WTC11 (cell line): ENCODE data around the gene MCCC2. TPM values are rescaled to one million over a fixed set of nuclear protein-coding genes. Genes with fewer than 3 reads are reported as not detected.
A peak's percentile ranks its signal among the peaks of the same experiment; 100 is the strongest.

Source experiments
- ATAC-seq: fragments of 200-7000 bp; cut with Tn5 transposase; 2 replicates; pipeline ENCODE4 v1.10.0; 2021; ENCODE audit warnings: mild to moderate bottlenecking, moderate library complexity
- Bru-seq: library from RNA; stranded (reverse); fragments of 400-500 nt; gene quantifications from one replicate; lab custom pipeline; 2021; lab: Mats Ljungman, UMichigan
- CTCF ChIA-PET: fragments of 300-600 bp; sonication (Branson Sonifier 250); formaldehyde crosslinking; loops from one replicate; lab custom pipeline; 2021; ENCODE audit warnings: antibody characterized with exemption; lab: Charles Lee
- POLR2A ChIA-PET: fragments of 350-600 bp; sonication (Branson Sonifier 250); formaldehyde crosslinking; loops from one replicate; lab custom pipeline; 2021; ENCODE audit warnings: antibody characterized with exemption; lab: Charles Lee
- DNase-seq: peaks from one replicate; pipeline ENCODE4 v3.0.0; 2021; ENCODE audit warnings: low spot score
- H3K27ac Mint-ChIP-seq: 2 replicates; pipeline ENCODE4 v1.8.0; 2021; ENCODE audit warnings: mixed read lengths
- H3K27me3 Mint-ChIP-seq: 2 replicates; pipeline ENCODE4 v1.8.0; 2021; ENCODE audit warnings: low read depth, mild to moderate bottlenecking, moderate library complexity, mixed read lengths
- H3K36me3 Mint-ChIP-seq: 2 replicates; pipeline ENCODE4 v1.8.0; 2021; ENCODE audit warnings: mixed read lengths
- H3K4me1 Mint-ChIP-seq: 2 replicates; pipeline ENCODE4 v1.8.0; 2022; ENCODE audit warnings: mixed read lengths
- H3K4me3 Mint-ChIP-seq: 2 replicates; pipeline ENCODE4 v1.8.0; 2021; ENCODE audit warnings: mild to moderate bottlenecking, moderate library complexity, mixed read lengths
- H3K9me3 Mint-ChIP-seq: 2 replicates; pipeline ENCODE4 v1.8.0; 2021; ENCODE audit warnings: mixed read lengths
- AR ChIP-seq: fragments of 250-450 bp; sonication (Bioruptor Pico); IDR thresholded peaks from 2 replicates; pipeline ENCODE4 v1.9.0; 2021; ENCODE audit warnings: mild to moderate bottlenecking
- ATF1 ChIP-seq: sonication (generic); formaldehyde crosslinking; IDR thresholded peaks from 2 replicates; pipeline ENCODE4 v1.8.1; 2023; ENCODE audit warnings: mild to moderate bottlenecking, moderate library complexity, missing genetic modification reagents
- CREB1 ChIP-seq: sonication (generic); formaldehyde crosslinking; IDR thresholded peaks from 2 replicates; pipeline ENCODE4 v1.8.0; 2023; ENCODE audit warnings: mild to moderate bottlenecking, missing genetic modification reagents
- CREM ChIP-seq: sonication (generic); formaldehyde crosslinking; IDR thresholded peaks from 2 replicates; pipeline ENCODE4 v1.8.1; 2022; ENCODE audit warnings: mild to moderate bottlenecking, missing genetic modification reagents, moderate library complexity
- ETV6 ChIP-seq: sonication (generic); formaldehyde crosslinking; IDR thresholded peaks from 2 replicates; pipeline ENCODE4 v1.8.1; 2022; ENCODE audit warnings: mild to moderate bottlenecking, missing genetic modification reagents
- FOXK1 ChIP-seq: sonication (generic); formaldehyde crosslinking; IDR thresholded peaks from 2 replicates; pipeline ENCODE4 v1.8.0; 2022; ENCODE audit warnings: mild to moderate bottlenecking, moderate library complexity, missing genetic modification reagents
- FOXP1 ChIP-seq: sonication (generic); formaldehyde crosslinking; IDR thresholded peaks from 2 replicates; pipeline ENCODE4 v1.8.0; 2022; ENCODE audit warnings: missing genetic modification reagents, mild to moderate bottlenecking, moderate library complexity, borderline replicate concordance
- GABPB1 ChIP-seq: sonication (generic); formaldehyde crosslinking; IDR thresholded peaks from 2 replicates; pipeline ENCODE4 v1.8.1; 2023; ENCODE audit warnings: mild to moderate bottlenecking, missing genetic modification reagents
- IRF2 ChIP-seq: sonication (generic); formaldehyde crosslinking; IDR thresholded peaks from 2 replicates; pipeline ENCODE4 v1.8.0; 2022; ENCODE audit warnings: low read depth, missing genetic modification reagents, borderline replicate concordance
- JAZF1 ChIP-seq: fragments of 250-450 bp; sonication (Bioruptor Pico); IDR thresholded peaks from 2 replicates; pipeline ENCODE4 v1.9.0; 2021; ENCODE audit warnings: moderate library complexity, mild to moderate bottlenecking, inconsistent platforms
- JUN ChIP-seq: sonication (generic); formaldehyde crosslinking; IDR thresholded peaks from 2 replicates; pipeline ENCODE4 v1.8.0; 2023; ENCODE audit warnings: mild to moderate bottlenecking, missing genetic modification reagents
- KAT7 ChIP-seq: sonication (generic); formaldehyde crosslinking; IDR thresholded peaks from 2 replicates; pipeline ENCODE4 v1.8.1; 2023; ENCODE audit warnings: missing genetic modification reagents, mild to moderate bottlenecking, borderline replicate concordance
- MXD4 ChIP-seq: fragments of 250-450 bp; sonication (Bioruptor Pico); IDR thresholded peaks from 2 replicates; pipeline ENCODE4 v1.8.0; 2021; ENCODE audit warnings: mild to moderate bottlenecking, moderate library complexity, borderline replicate concordance
- NFE2L1 ChIP-seq: sonication (generic); formaldehyde crosslinking; IDR thresholded peaks from 2 replicates; pipeline ENCODE4 v1.8.1; 2023; ENCODE audit warnings: missing genetic modification reagents
- SMAD4 ChIP-seq: sonication (generic); formaldehyde crosslinking; IDR thresholded peaks from 2 replicates; pipeline ENCODE4 v1.8.0; 2022; ENCODE audit warnings: mild to moderate bottlenecking, missing genetic modification reagents
- SOX15 ChIP-seq: fragments of 250-450 bp; sonication (Bioruptor Pico); IDR thresholded peaks from 2 replicates; pipeline ENCODE4 v1.9.0; 2021; ENCODE audit warnings: mild to moderate bottlenecking
- USF2 ChIP-seq: sonication (generic); formaldehyde crosslinking; IDR thresholded peaks from 2 replicates; pipeline ENCODE4 v1.8.1; 2023; ENCODE audit warnings: mild to moderate bottlenecking, missing genetic modification reagents, moderate library complexity
- ZBTB21 ChIP-seq: sonication (generic); formaldehyde crosslinking; IDR thresholded peaks from 2 replicates; pipeline ENCODE4 v1.8.1; 2023; ENCODE audit warnings: mild to moderate bottlenecking, missing genetic modification reagents, borderline replicate concordance
- ZNF219 ChIP-seq: sonication (generic); formaldehyde crosslinking; IDR thresholded peaks from 2 replicates; pipeline ENCODE4 v1.8.0; 2023; ENCODE audit warnings: missing genetic modification reagents, mild to moderate bottlenecking, borderline replicate concordance
- ZNF416 ChIP-seq: fragments of 250-450 bp; sonication (Bioruptor Pico); IDR thresholded peaks from 2 replicates; pipeline ENCODE4 v1.9.0; 2021; ENCODE audit warnings: mild to moderate bottlenecking, inconsistent platforms
- long read RNA-seq, 3 experiments: library from RNA in 1 of 3; library from capped mRNA in 1 of 3; library from polyadenylated mRNA in 1 of 3; unstranded in 2 of 3; stranded (forward) in 1 of 3; transcript quantifications; one replicate each; pipeline ENCODE4 v2.0.0, GENCODE V29; 2021
- total RNA-seq: library from RNA; stranded (reverse); gene quantifications from 3 replicates; pipeline ENCODE4 v1.2.3, GENCODE V29; 2021
- TF ChIP-seq, protein P1 (sequence below): fragments of 250-450 bp; sonication (Bioruptor Pico); IDR thresholded peaks from 2 replicates; pipeline ENCODE4 v1.9.0; 2021; ENCODE audit warnings: mild to moderate bottlenecking, borderline replicate concordance
- TF ChIP-seq, protein P2 (sequence below): sonication (generic); formaldehyde crosslinking; IDR thresholded peaks from 2 replicates; pipeline ENCODE4 v1.8.1; 2023; ENCODE audit warnings: mild to moderate bottlenecking, moderate library complexity, missing genetic modification reagents
- TF ChIP-seq, protein P3 (sequence below): sonication (generic); formaldehyde crosslinking; IDR thresholded peaks from 2 replicates; pipeline ENCODE4 v1.8.1; 2023; ENCODE audit warnings: mild to moderate bottlenecking, missing genetic modification reagents
- TF ChIP-seq, protein P4 (sequence below): sonication (generic); formaldehyde crosslinking; IDR thresholded peaks from 2 replicates; pipeline ENCODE4 v1.8.0; 2022; ENCODE audit warnings: mild to moderate bottlenecking, missing genetic modification reagents

Gene MCCC2
- 65.0 to 65.9 TPM (median 65.4 TPM) in 3 replicates for total RNA-seq
- Bru-seq, nascent RNA, result percentile 77 among the genes with signal in this experiment
- long read RNA-seq, experiment 1, transcript MCCC2-201 (17 exons, 3,665 nt), result major isoform, 139 of 319 reads
- long read RNA-seq, experiment 1, partial matches to known transcripts, result 55 of 319 reads
- long read RNA-seq, experiment 1, other reads (novel, unspliced or antisense), result 124 of 319 reads
- long read RNA-seq, experiment 2, partial matches to known transcripts, result 43 of 87 reads
- long read RNA-seq, experiment 2, other reads (novel, unspliced or antisense), result 44 of 87 reads
- long read RNA-seq, experiment 3, partial matches to known transcripts, result 12 of 25 reads
- long read RNA-seq, experiment 3, other reads (novel, unspliced or antisense), result 9 of 25 reads

GRCh38 chr5:71586941-71587765, at the start of gene MCCC2:
Gene MCCC2 (plus strand): TSS chr5:71587340. CDS start chr5:71587426, 86 bp downstream.
- ATAC-seq (peak; percentile 98), DNase-seq (peak; percentile 99)
- peaks cover 4% of the 10 kb centered on the region for H3K9me3 Mint-ChIP-seq
- no peaks in the 10 kb centered on the region for H3K27me3 Mint-ChIP-seq
- peak within 1 kb of the TSS; percentile 99 for H3K27ac Mint-ChIP-seq
- H3K4me3 Mint-ChIP-seq, result peak within 1 kb of the TSS; percentile 91
- H3K4me1 Mint-ChIP-seq, result peaks cover 14% of the 10 kb centered on the region
- CTCF ChIA-PET, result interaction anchor here (1.4 to 2.6 kb wide), 3 partner anchors 14 to 112 kb away, joined by 5 to 27 read pairs (median 7); no protein-coding TSS in a partner anchor
- POLR2A ChIA-PET, result interaction anchor here (1.0 kb wide), 2 partner anchors 12 to 14 kb away, joined by 3 read pairs; no protein-coding TSS in a partner anchor
- no peaks in the 10 kb centered on the region for H3K36me3 Mint-ChIP-seq
- no peak for TF ChIP-seq CREB1
- no peak for TF ChIP-seq SOX15 (CRISPR knock-in tag)
- 0 out of 2 replicates have a peak, but pooled peaks have one; percentile 14 for TF ChIP-seq GABPB1 (CRISPR knock-in tag)
- peak; percentile 92 for TF ChIP-seq JUN
- peak; percentile 92 for TF ChIP-seq FOXK1
- TF ChIP-seq MXD4 (CRISPR knock-in tag), result no peak
- peak; percentile 97 for TF ChIP-seq ETV6 (CRISPR knock-in tag)
- TF ChIP-seq, protein P1, sequence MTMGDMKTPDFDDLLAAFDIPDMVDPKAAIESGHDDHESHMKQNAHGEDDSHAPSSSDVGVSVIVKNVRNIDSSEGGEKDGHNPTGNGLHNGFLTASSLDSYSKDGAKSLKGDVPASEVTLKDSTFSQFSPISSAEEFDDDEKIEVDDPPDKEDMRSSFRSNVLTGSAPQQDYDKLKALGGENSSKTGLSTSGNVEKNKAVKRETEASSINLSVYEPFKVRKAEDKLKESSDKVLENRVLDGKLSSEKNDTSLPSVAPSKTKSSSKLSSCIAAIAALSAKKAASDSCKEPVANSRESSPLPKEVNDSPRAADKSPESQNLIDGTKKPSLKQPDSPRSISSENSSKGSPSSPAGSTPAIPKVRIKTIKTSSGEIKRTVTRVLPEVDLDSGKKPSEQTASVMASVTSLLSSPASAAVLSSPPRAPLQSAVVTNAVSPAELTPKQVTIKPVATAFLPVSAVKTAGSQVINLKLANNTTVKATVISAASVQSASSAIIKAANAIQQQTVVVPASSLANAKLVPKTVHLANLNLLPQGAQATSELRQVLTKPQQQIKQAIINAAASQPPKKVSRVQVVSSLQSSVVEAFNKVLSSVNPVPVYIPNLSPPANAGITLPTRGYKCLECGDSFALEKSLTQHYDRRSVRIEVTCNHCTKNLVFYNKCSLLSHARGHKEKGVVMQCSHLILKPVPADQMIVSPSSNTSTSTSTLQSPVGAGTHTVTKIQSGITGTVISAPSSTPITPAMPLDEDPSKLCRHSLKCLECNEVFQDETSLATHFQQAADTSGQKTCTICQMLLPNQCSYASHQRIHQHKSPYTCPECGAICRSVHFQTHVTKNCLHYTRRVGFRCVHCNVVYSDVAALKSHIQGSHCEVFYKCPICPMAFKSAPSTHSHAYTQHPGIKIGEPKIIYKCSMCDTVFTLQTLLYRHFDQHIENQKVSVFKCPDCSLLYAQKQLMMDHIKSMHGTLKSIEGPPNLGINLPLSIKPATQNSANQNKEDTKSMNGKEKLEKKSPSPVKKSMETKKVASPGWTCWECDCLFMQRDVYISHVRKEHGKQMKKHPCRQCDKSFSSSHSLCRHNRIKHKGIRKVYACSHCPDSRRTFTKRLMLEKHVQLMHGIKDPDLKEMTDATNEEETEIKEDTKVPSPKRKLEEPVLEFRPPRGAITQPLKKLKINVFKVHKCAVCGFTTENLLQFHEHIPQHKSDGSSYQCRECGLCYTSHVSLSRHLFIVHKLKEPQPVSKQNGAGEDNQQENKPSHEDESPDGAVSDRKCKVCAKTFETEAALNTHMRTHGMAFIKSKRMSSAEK, result no peak
- 0 out of 2 replicates have a peak, but pooled peaks have one; percentile 40 for TF ChIP-seq ZNF416 (CRISPR knock-in tag)
- peak; percentile 65; the same call in 1 of the 2 replicates for TF ChIP-seq CREM
- TF ChIP-seq FOXP1, result peak; percentile 84; the same call in 1 of the 2 replicates
- TF ChIP-seq KAT7 (CRISPR knock-in tag), result no peak
- TF ChIP-seq, protein P2, sequence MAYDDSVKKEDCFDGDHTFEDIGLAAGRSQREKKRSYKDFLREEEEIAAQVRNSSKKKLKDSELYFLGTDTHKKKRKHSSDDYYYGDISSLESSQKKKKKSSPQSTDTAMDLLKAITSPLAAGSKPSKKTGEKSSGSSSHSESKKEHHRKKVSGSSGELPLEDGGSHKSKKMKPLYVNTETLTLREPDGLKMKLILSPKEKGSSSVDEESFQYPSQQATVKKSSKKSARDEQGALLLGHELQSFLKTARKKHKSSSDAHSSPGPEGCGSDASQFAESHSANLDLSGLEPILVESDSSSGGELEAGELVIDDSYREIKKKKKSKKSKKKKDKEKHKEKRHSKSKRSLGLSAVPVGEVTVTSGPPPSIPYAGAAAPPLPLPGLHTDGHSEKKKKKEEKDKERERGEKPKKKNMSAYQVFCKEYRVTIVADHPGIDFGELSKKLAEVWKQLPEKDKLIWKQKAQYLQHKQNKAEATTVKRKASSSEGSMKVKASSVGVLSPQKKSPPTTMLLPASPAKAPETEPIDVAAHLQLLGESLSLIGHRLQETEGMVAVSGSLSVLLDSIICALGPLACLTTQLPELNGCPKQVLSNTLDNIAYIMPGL (CRISPR knock-in tag), result peak; percentile 84; the same call in 1 of the 2 replicates
- peak; percentile 80; the same call in 1 of the 2 replicates for TF ChIP-seq ATF1 (CRISPR knock-in tag)
- no peak for TF ChIP-seq ZBTB21
- TF ChIP-seq IRF2 (CRISPR knock-in tag), result no peak
- TF ChIP-seq JAZF1 (CRISPR knock-in tag), result no peak
- no peak for TF ChIP-seq AR (CRISPR knock-in tag)
- TF ChIP-seq, protein P3, sequence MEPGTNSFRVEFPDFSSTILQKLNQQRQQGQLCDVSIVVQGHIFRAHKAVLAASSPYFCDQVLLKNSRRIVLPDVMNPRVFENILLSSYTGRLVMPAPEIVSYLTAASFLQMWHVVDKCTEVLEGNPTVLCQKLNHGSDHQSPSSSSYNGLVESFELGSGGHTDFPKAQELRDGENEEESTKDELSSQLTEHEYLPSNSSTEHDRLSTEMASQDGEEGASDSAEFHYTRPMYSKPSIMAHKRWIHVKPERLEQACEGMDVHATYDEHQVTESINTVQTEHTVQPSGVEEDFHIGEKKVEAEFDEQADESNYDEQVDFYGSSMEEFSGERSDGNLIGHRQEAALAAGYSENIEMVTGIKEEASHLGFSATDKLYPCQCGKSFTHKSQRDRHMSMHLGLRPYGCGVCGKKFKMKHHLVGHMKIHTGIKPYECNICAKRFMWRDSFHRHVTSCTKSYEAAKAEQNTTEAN (CRISPR knock-in tag), result peak; percentile 72; the same call in 1 of the 2 replicates
- TF ChIP-seq ZNF219, result 0 out of 2 replicates have a peak, but pooled peaks have one; percentile 68
- no peak; the same call in 1 of the 2 replicates for TF ChIP-seq NFE2L1 (CRISPR knock-in tag)
- TF ChIP-seq USF2 (CRISPR knock-in tag), result peak; percentile 96
- peak; percentile 67; the same call in 1 of the 2 replicates for TF ChIP-seq SMAD4 (CRISPR knock-in tag)
- TF ChIP-seq, protein P4, sequence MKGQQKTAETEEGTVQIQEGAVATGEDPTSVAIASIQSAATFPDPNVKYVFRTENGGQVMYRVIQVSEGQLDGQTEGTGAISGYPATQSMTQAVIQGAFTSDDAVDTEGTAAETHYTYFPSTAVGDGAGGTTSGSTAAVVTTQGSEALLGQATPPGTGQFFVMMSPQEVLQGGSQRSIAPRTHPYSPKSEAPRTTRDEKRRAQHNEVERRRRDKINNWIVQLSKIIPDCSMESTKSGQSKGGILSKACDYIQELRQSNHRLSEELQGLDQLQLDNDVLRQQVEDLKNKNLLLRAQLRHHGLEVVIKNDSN (CRISPR knock-in tag), result peak; percentile 98
